GM18870 (cell line): Measurements from ENCODE around the gene EML6.
"Not testable (repeated sequence)": the region's sequence is repeated elsewhere in the genome, so short reads cannot be mapped to it uniquely, and the experiment has no call there.

Experiments
- ATAC-seq: cut with Tn5 transposase; IDR thresholded peaks from one replicate; pipeline ENCODE4 v1.9.1; 2021; ENCODE audit warnings: moderate library complexity; ENCODE audit not compliant: unreplicated experiment

Gene EML6

DNA sequence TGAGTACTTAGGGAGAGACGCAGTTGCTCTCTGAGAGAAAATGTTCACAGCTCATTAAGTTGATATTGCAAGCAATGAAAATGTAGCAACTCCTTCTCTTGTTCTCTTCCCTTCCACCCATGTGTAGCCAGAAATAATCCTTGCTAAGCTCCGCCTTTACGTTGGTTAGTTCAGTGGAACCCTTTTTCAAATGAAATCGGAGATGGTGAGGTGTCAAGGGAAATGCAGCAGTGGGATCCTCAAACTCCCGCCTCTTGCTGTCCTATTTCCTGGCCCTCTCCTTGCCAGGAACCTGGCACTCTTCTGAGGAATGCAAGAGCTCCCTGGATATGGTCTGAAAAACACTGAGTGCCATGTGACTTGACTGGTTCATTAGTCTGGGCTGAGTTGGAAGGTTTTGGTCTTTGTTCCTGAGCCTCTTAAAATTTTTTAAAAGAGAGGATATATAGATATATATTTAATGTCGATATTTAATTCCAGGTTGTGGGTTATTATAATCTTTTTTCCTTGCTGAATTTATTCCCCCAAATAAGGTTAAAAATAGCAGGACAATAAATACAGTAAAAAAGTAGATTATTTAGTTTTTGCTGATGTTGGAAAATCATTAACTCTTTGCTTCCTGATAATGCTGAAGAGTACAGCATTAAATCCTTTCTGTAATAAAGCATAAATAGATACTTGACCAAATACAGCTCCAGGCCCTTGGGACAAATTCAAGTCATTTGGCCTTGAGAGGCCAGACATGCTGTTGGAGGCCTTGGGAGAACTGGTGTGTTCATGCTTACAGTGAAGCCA is 116.2 kb downstream of the EML6 start:
- no peak for ATAC-seq

DNA sequence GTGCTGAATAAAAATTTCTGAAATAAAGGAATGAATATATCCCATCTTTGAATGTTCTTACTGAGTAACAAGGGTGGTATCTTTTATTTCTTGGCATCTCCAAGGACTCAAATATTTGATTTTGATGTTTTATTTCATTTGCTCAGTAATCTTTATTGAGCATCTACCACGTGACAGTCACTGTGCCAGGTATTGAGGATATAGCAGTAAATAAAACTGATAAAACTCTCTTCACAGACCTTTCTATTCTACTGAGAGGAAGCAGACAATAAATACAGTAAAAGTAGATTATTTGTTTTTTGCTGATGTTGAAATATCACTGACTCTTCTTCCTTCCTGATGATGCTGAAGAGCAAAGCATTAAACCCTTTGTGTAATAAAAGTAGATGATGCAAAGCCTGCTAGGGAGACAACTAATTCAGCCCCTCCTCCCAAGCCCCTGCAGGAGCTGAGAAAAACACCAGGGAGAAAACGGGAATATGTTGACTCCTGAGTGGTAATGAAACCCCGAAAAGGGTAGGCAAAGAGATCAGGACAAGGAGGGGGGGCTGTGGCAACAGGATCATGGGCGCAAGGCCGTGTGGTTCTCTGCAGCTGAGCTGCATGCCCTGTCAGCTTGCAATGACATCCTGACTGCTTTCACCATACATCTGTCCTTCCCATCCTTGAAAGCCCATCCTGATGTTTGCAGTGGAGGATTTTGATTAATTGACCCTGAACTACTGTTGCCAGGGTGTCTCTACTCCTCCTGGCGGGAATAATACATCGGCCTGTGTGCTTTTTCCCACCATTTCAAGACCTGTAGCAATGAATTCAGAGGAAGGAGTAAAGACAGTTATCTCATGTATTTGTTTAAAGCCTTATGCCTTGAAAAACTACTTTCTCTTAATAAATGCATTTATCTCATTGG is 117.4 kb downstream of the EML6 start:
- ATAC-seq: no peak

DNA sequence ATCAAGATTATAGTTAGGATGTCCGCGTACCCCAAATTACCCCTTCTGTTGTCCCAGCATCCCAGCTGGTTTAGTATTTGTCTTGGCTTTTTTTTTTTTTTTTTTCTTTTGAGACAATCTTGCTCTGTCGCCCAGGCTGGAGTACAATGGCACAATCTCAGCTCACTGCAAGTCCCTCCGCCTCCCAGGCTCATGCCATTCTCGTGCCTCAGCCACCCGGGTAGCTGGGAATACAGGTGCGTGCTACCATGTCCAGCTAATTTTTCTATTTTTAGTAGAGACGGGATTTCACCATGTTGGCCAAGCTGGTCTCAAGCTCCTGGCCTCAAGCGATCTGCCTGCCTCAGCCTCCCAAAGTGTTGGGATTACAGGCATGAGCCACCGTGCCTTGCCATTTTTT is 118.0 kb downstream of the EML6 start:
- not testable (repeated sequence) for ATAC-seq

DNA sequence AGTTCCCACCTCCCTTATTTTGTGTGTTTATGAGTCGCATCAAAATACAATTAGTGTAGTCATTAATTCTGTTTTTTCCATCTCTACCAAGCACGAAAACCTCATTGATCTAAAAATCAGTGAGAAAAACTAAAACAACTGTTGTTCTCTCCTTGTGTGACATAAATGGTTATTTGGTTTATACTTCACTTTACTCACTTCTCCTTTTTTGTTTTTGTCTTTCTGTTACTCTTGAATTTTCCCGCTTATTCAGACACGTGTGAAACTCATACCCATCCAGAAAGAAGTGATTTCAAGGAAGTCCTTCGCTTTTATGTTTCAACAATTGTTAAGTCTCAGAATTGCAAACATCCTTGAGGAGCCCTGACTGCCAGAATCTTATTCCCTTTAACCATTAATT is 121.6 kb downstream of the EML6 start:
- ATAC-seq: no peak

DNA sequence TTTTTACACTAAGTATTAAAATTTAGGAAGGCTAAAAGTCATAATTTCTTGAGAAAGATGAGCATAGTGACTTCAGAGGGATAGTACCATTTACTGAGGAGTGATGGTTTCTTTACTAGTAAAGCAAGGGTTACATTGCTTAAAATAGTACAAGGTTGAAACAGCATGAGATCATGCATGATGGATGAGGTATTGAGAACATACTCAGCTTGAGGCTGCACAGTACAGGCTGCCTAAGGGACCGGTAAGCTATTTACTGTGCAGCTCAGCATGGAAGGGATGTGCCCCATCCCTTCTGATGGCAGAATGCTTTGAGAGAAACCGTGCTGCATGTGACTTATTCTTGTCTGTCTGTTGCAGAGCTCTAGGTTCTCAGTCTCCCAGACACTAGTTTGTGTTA is 122.1 kb downstream of the EML6 start:
- no peak for ATAC-seq

DNA sequence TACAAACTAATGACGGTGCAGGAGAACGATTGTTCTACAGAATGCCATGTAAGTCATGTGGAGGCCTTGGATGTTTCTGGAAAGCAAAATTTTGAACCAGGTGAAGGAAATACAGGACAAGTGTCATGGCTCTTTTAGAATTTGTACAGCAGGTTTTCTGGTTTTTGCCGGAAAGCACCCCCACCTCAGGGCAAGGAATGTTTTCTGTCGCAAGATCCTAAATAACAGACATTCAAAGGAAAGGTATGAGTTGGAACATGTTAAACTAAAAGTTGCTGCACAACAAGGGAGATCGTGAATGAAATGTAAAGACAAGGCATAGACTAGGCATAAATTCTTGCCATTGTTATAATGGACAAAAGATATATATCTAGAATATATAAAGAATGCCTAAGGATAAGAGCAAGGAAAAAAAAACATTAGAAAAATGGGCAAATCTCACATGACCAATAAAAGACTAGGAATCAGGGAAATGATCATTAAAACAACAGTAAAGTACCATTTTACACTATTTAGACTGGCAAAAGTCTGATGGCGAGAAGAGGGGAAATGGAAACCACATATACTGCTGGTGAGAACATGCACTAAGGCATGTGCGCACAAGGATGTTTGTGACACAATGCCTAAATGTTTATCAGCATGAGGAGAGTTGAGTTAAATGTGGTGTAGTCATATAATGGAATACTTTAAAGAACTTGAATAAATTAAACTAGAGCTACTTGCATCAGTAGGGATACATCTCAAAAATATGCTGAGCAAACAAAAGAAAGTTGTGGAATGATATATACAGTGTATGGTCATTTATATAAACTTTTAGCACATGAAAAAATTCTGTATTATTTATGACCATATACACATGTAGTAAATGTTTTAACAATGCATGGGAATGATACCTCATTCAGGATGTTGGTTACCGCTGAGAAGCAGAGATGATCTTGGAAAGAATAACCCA is 127.0 kb downstream of the EML6 start:
- ATAC-seq: no peak

DNA sequence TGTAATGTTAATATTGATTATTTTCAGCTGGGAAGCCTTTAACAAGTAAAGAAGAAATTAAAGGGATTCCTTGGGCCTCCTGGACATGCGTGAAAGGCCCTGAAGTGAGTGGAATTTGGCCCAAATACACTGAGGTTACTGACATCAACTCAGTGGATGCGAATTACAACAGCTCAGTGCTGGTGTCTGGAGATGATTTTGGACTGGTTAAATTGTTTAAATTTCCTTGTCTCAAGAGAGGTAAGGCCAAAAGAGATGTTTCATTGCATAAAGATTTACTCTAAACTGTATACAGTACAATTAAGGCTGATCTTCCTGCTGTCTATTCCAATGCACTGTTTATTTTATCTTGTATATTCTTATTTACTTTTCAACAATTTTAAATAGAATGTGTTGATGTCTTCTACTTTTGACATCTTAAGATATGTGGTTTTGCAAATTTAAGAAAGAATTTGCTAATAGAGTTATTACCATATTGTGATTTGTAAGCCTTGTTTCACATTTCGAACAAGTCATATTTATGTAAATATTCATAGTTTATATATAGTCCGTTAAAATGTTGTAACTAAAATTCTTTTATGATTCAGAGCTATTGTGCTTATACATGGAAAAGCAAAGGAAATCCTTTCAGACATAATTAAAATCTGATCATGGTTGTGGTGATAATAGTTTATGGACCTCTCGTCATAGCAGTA is 130.3 kb downstream of the EML6 start:
- no peak for ATAC-seq

DNA sequence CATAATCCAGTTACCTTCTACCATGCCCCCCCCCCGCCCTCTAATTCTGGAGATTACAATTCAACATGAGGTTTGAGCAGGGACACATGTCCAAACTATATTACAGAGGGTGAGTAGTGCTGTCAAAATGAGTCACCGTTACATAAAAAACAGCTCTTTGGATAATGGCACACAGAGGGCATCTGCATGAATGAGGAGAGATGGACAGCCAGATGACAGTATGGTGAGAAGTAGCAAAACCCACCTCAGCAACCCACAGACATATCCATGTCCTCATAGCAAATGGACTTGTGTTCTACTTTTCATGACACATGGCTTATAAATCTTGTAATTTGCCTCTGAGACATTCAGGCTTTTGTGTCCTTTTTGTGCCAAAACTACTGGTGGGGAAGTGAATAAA is 132.0 kb downstream of the EML6 start:
- ATAC-seq: no peak

DNA sequence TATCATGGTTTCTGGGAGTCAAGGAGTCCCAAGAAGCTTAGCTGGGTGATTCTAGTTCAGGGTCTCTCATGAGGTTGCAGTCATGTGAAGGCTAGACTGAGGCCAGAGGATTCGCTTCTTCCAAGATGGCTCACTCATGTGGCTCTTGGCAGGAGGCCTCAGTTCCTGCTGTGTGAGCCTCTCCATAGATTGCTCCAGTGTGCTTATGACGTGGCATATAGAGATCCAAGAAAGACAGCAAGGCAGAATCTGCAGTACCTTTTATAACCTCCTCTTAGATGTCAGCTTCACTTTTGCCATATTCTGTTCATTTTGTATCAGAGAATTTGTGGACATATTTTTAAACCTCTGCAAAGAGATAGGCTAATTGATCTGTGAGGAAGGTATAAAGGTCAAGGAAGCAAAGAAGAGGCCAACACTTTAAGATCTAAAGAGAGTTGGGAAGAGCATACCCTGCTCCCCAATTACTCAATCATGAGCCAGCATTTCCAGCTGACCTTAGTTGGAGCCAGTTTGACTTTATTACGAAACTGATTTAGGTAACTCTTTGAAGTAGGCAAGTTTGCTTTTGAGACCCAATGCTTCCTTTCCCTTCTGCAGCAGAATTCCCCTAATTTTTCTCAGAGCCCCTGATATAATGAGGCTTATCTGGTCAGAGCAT is 134.7 kb downstream of the EML6 start:
- no peak for ATAC-seq

DNA sequence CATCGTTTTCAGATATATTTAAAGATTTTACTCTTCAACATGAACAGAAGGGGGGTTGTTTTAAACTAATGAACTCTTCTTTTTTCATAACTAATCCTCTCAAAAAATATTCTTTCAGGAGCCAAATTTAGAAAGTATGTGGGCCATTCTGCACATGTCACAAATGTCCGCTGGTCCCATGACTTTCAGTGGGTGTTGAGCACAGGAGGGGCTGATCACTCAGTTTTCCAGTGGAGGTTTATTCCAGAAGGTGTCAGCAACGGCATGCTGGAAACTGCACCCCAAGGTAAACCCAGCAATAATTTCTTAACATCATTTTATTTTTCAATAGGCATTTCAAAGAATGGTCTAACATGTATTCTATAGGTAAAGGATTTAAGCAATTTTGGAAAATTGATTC is 136.0 kb downstream of the EML6 start:
- no peak for ATAC-seq

DNA sequence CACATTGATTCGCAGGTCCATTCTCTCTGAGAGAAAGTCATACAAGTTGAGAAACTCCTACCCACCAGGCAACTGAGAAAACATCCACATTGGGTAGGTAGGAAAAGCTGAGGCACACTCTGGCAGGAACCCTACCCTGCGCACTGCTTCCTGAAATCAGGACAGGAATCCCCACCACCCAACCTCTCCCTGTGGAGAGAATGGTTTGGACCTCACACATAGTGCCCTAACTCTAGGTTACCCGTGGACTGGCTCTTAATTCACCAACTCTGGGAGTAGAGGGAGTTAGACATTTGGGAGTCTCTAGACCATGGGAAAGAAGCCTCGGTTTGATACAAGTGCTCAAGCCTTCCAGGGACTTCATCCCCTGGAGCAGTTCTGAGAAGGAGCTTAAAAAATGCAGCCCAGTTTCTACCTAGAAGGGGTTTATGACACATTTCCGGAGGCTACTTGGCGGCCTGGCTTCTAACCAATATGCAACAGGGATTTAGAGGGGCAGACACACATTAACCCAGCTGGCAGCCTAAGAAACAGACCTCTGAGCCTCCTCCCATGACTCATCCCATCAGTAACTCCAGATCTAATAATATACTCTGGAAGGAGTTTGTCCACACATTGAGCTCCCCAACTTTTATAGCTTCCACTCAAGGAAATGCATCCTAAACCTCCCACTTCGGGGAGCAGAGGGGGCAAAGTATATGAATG is 136.7 kb downstream of the EML6 start:
- no peak for ATAC-seq

DNA sequence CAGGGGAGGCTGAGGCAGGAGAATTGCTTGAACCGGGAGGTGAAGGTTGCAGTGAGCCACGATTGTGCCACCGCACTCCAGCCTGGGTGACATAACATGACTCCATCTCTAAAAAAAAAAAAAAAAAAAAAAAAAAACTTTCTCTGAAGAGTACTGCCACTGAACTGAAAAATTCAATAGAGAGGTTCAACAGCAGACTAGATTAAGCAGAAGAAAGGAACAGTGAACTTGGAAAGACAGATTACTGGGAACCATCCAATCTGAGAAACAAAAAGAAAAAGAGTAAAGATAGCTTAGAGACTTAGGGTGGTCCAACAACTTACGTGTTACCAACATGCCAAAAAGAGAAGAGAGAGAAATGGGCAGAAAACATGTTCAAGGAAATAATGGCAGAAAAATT is 138.8 kb downstream of the EML6 start:
- no peak for ATAC-seq

DNA sequence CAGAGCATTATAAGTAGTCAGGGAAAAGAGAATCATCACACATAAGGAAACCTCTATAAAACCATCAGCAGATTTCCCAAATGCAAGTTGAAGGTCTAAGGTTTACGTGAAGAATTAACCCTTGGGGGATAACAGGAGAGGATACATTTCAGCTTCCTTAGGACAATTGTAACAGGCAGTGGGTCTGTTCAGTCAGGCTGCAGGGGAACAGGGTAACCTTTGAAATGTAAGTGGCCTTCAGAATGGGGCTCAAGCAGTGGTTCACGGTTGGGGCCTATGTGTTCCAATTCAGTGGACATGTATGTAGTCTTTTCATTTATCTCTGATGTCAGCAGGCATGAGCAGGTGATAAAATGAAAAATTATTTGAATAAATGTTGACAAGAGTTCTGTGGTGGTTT is 139.3 kb downstream of the EML6 start:
- no peak for ATAC-seq

DNA sequence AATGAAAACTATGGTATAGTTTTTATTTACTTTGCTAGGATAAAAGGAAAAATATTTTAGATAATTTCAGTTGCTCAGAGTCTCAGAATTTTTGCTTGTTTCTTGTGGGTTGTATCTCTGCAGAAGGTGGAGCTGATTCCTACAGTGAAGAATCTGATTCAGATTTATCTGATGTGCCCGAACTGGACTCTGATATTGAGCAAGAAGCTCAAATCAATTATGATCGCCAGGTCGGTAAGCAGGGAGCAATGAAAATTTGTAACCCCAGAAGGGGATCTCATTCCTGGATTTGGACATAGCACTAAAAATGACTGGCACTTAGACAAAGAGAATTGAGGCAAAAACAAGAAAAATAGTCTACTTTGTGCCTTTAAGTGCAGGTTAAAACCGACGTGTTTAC is 140.2 kb downstream of the EML6 start:
- ATAC-seq: no peak

DNA sequence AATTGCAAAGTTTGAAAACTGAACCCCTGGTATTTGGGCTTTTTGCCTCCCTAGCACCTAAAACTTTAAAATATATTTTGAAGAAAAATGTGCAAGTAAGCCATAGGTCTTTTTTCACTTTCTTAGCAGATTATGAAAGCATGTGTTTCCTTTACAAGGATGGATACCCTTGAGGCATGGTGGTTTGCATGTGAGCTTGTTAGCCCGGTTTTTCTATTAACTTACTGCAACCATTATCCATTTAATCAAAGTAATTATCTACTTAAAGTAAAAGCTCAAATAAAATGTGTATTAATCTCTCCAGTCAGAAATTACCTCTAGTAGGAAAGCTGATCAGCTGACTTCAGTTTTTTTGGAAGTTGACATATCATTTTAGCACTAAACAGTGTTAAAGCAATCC is 140.6 kb downstream of the EML6 start:
- no peak for ATAC-seq

DNA sequence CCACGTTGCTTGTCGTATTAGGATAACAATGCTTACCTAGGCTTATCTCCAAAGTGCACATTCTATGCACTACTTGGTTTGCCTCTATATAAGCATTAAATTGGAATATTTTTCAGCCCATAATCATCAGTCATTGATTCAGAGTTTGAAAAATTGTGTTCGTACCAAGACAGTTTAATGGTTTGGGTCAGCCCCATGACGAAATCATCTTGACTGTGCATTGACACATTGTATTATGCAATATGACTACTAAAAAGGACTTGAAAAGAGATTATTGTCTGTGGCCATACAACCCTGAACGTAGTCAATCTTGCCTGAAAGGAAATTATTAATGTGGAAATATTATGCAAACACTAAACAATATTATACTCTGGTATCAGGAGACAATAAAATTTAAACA is 141.3 kb downstream of the EML6 start:
- ATAC-seq: no peak

DNA sequence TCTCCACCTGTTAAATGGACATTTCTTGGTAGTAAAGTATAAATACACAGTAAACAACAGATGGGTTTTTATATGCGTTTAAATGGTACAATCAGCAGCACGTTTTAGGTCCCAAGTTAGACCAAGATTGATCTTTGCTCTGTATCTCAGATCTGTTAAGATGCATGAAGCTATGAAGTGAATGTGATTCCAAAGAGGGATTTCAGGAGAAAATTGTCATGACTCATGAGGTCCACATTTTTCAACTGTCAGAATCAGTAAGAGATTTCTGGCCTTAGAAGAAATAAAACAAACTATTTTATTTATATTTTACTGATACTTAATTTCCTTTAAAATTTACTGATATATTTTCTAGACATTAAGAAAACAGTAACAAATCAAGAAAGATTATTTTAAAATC is 142.7 kb downstream of the EML6 start:
- no peak for ATAC-seq

DNA sequence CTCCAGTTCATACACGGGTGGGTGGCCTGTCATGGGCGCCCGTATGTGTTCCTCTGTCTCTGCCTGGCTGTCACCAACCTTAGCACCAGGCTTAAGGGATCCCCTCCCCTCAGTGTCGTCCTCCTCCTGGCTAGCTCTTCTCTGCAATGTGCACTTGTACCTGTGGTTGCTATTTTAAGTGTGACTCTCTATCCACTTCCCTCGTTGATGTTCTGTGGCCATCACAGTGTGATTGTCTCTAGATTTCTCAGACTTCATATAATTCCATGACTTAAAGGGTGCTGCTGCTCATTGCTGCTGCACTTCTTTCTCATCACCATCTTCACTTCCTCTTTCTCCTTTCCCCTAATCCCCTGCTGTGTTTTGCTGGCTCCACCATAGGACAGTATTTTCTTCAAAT is 143.4 kb downstream of the EML6 start:
- ATAC-seq: peak; percentile 95

DNA sequence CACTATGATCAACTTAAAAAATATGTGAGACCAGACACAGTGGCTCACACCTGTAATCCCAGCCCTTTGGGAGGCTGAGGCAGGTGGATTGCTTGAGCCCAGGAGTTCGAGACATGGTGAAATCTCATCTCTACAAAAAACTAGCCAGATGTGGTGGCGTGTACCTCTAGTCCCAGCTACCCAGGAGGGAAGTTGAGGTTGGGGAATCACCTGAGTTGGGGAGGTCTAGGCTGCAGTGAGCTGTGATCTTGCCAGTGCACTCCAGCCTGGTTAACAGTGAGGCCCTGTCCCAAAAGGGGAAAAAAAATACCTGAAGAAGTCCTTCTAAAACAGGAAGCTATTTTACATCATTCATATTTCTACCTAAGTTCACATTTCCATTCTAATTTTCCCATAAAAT is 144.0 kb downstream of the EML6 start:
- ATAC-seq: peak; percentile 53
